ENCODE data around the gene DRAP1.

DNA sequence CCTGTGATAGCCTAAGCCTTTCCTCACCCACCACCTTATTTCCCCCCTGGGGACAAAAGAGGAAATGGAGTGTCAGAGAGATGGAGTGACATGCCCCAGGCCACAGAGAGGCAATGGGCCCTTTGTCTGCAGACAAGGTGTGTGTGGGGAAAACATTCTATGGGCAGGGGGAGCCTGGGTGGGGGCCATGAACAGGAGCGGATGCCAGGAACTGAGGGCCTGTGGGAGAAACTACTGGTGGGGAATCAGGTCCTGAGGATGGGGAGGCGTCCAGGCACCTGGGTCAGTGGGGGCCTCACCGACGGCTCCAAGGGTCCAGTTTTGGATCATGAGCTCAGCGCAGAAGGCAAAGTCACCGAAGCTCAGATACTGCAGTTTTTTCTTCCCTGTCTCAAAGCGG, 34.0 kb upstream of the DRAP1 start:
- TF ChIP-seq CTCF (conservative IDR thresholded peaks at IDR 0.05) (no peak), ZFX (IDR thresholded peaks at IDR 0.05) (no peak)

Measured in C4-2B (cell line).